Esophagus squamous epithelium (tissue), 5 donors: ENCODE results near the gene ADGRL1. TPM values are rescaled to one million over a fixed set of nuclear protein-coding genes. Genes with fewer than 3 reads are reported as not detected.
"Not testable (repeated sequence)": the region's sequence is repeated elsewhere in the genome, so short reads cannot be mapped to it uniquely, and the experiment has no call there.

Experiments used
- DNase-seq: peaks from one replicate; lab custom pipeline; 2025; lab: John Stamatoyannopoulos, UW
- H3K27ac ChIP-seq, 4 donors: fragments of 200-600 bp; sonication (generic); one replicate each; pipeline ENCODE4 v1.5.1; 2016 to 2019; ENCODE audit warnings: mild to moderate bottlenecking in 1 of 4
- H3K27me3 ChIP-seq, 4 donors: fragments of 200-600 bp; sonication (generic); 1 replicate in 3 of 4; 2 replicates in 1 of 4; pipeline versions ENCODE4 v1.5.1 to v1.6.0; 2017 to 2021; ENCODE audit warnings: antibody characterized with exemption in 1 of 4
- H3K36me3 ChIP-seq, 3 donors: fragments of 200-600 bp; sonication (generic); one replicate each; pipeline ENCODE4 v1.5.1; 2016 to 2019
- H3K4me1 ChIP-seq, 3 donors: fragments of 200-600 bp; sonication (generic); one replicate each; pipeline ENCODE4 v1.5.1; 2017 to 2019
- H3K4me3 ChIP-seq, 4 donors: fragments of 200-600 bp; sonication (generic); 1 replicate in 3 of 4; 2 replicates in 1 of 4; pipeline ENCODE4 v1.5.1; 2016 to 2019; ENCODE audit warnings: mild to moderate bottlenecking in 2 of 4, moderate library complexity in 1 of 4
- H3K9me3 ChIP-seq, 3 donors: fragments of 200-600 bp; sonication (generic); one replicate each; pipeline ENCODE4 v1.5.1; 2016 to 2019
- CTCF ChIP-seq, 6 experiments: fragments of 450-650 bp in 4 of 6; fragments of 200-600 bp in 2 of 6; sonication (generic) in 2 of 6; IDR thresholded peaks; one replicate each; pipeline ENCODE4 v1.5.1; 2016 to 2019; ENCODE audit warnings: antibody characterized with exemption in 6 of 6, mild to moderate bottlenecking in 4 of 6, moderate library complexity in 4 of 6
- POLR2A ChIP-seq, 4 donors: fragments of 450-650 bp; IDR thresholded peaks; one replicate each; pipeline ENCODE4 v1.6.1; 2017; ENCODE audit warnings: antibody characterized with exemption in 4 of 4, mild to moderate bottlenecking in 4 of 4, moderate library complexity in 3 of 4
- WGBS, 2 donors: methylation state at CpG; one replicate each; pipeline ENCODE4 v1.1.5; 2018; 5-methylcytosine and 5-hydroxymethylcytosine counted together
- intact Hi-C: fragments of 100-400 bp; cut with DNase I; formaldehyde crosslinking; loops from one replicate; pipeline ENCODE4 v1.15.0; 2022
- total RNA-seq, 4 donors: library from RNA; depleted of rRNA; stranded (reverse); fragments of >200 nt; gene quantifications; one replicate each; pipeline ENCODE4 v1.1.0, GENCODE V29; 2016
- donor health status: DM: yes; HTN: yes; CAD: no.

Gene ADGRL1
- total RNA-seq, 4 donors from 2014 or later: 6.2 to 21.5 (median 10.7) TPM

GRCh38 chr19:14189415-14189814, 16.6 kb downstream of the ADGRL1 start:
- intact Hi-C loops: no loop called here

GRCh38 chr19:14188086-14188485, 17.9 kb downstream of the ADGRL1 start:
- 88 to 97% methylated on average over 5 to 7 of the region's 7 CpGs for whole genome bisulfite sequencing, 2 donors

More at GRCh38 chr19:14189415-14189814, 16.6 kb downstream of the ADGRL1 start:
- Histone ChIP-seq H3K4me3 (no peak overlapping the region), H3K36me3 (no peaks in the 10 kb centered on the region), H3K27ac (no peak overlapping the region), H3K4me1 (no peaks in the 10 kb centered on the region), H3K27me3 (no peaks in the 10 kb centered on the region), H3K9me3 (no peaks in the 10 kb centered on the region)
- DNase-seq: no peak
- TF ChIP-seq POLR2A (IDR thresholded peaks at IDR 0.05): no peak
- no peak for TF ChIP-seq CTCF (IDR thresholded peaks at IDR 0.05)
- 90 to 93% methylated on average over 12 of the region's 12 CpGs for WGBS, 2 donors

GRCh38 chr19:14187561-14187960, 18.4 kb downstream of the ADGRL1 start:
- Histone ChIP-seq H3K27ac (no peak overlapping the region), H3K4me1 (peaks cover 0 to 4% (median 0%) of the 10 kb centered on the region in 3 donors), H3K36me3 (no peaks in the 10 kb centered on the region), H3K27me3 (no peaks in the 10 kb centered on the region), H3K4me3 (no peak overlapping the region), H3K9me3 (no peaks in the 10 kb centered on the region)
- WGBS, 2 donors: 69 to 72% methylated on average over 10 to 11 of the region's 12 CpGs
- DNase-seq: no peak
- TF ChIP-seq POLR2A (IDR thresholded peaks at IDR 0.05) (no peak), CTCF (IDR thresholded peaks at IDR 0.05) (no peak)
- intact Hi-C loops: no loop called here

More at GRCh38 chr19:14188086-14188485, 17.9 kb downstream of the ADGRL1 start:
- H3K4me3 ChIP-seq, H3K9me3 ChIP-seq, DNase-seq, intact Hi-C loops, H3K4me1 ChIP-seq, H3K27ac ChIP-seq, H3K36me3 ChIP-seq, H3K27me3 ChIP-seq: not testable (repeated sequence)

GRCh38 chr19:14186684-14187083, 19.3 kb downstream of the ADGRL1 start:
- intact Hi-C loops, DNase-seq, H3K4me3 ChIP-seq, H3K36me3 ChIP-seq, H3K4me1 ChIP-seq, H3K27ac ChIP-seq, H3K27me3 ChIP-seq, H3K9me3 ChIP-seq: not testable (repeated sequence)
- WGBS, 2 donors: 78 to 94% methylated on average over 6 of the region's 9 CpGs

GRCh38 chr19:14185691-14186090, 20.3 kb downstream of the ADGRL1 start:
- H3K9me3 ChIP-seq, intact Hi-C loops, H3K36me3 ChIP-seq, H3K4me3 ChIP-seq, H3K27me3 ChIP-seq, H3K27ac ChIP-seq, DNase-seq: not testable (repeated sequence)
- WGBS, 2 donors: 90 to 100% methylated on average over 1 of the region's 1 CpG
- H3K4me1 ChIP-seq: peaks cover 0 to 14% (median 0%) of the 10 kb centered on the region in 3 donors

GRCh38 chr19:14185158-14185557, 20.8 kb downstream of the ADGRL1 start:
- DNase-seq: no peak
- intact Hi-C loops: no loop called here
- WGBS, 2 donors: 88 to 93% methylated on average over 5 of the region's 5 CpGs

More at GRCh38 chr19:14185158-14185557, 20.8 kb downstream of the ADGRL1 start:
- H3K4me1 ChIP-seq: peaks cover 0 to 14% (median 0%) of the 10 kb centered on the region in 3 donors
- no peak overlapping the region for H3K4me3 ChIP-seq
- H3K27ac ChIP-seq: no peak overlapping the region
- no peaks in the 10 kb centered on the region for H3K36me3 ChIP-seq
- no peaks in the 10 kb centered on the region for H3K9me3 ChIP-seq
- no peak for TF ChIP-seq POLR2A (IDR thresholded peaks at IDR 0.05)
- TF ChIP-seq CTCF (IDR thresholded peaks at IDR 0.05): no peak
- H3K27me3 ChIP-seq: no peaks in the 10 kb centered on the region
